GM12872 (cell line): ENCODE results near the gene CLIC3.

ENCODE experiments used
- CTCF ChIP-seq: IDR thresholded peaks from 3 replicates; pipeline ENCODE4 v1.5.1; 2011; ENCODE audit warnings: low read depth, mild to moderate bottlenecking, low read length, moderate library complexity; ENCODE audit not compliant: insufficient read depth

The CLIC3 gene

GRCh38 chr9:136952876-136953770, 43.2 kb downstream of the CLIC3 start:
- TF ChIP-seq CTCF, result no peak

DNA sequence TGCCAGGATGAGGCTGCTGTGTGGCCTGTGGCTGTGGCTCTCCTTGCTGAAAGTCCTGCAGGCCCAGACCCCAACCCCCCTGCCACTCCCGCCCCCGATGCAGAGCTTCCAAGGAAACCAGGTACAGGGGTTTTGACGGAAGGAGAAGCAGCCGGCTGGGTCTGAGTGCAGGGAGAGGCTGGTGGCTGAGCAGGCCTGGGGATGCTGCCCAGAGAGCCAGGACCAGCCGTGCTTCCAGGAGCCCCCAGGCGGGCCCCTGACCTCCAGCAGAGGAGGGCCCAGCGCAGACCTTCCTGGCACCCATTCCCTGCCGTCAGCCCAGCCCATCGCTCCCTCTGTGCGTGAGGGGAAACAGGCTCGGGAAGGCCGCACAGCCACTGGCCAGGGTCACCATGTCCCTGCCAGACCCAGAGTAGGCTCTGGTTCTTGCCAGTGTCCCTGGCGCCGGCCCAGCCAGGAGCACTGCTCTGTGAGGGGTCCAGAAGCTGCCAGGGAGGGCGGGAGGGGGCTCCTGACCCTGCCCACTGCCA, 44.0 kb downstream of the CLIC3 start:
- TF ChIP-seq CTCF, result no peak

DNA sequence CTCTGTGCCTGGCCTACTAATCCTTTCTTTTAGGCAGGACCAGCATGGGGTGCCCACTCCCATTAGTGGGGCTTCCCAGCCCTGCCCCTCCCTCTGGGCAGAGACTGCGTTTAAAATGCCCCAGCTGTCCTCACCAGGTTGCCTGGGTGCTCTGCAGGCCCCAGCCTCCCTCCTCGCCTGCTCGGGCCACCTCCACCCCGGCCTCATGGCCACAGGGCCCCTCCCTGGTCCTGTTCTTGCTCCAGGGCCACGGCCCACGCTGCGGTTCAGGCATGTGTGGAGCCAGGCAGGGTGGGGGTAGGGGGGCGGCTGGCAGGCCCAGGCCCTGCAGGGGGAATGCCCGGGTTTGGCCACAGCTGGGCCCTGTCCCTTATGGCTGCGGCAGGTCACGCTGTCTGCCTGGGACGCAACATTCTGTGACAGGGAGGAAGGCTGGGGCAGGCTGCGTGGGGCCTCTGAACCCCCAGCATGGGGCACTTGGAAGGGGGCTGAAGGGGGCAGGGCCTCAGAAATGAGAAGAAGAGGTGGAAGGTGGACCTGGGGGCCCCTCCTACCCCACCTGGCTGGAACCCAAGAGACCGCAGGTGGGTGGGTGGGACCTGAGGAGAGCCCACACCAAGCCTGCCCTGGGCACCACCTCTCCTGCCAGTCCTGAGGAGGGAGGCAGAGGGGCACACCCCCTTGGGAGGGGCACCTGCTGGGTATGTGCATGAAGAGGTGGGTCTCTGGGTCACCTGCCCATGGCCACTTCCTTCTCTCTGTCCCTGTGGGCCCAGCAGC, 44.6 kb downstream of the CLIC3 start, which contains the start of gene LCN12:
Gene LCN12, plus strand, starts transcription at position 733 of the 780 bp plus-strand sequence. CDS start 55 bp downstream, outside the sequence.
- no peak for TF ChIP-seq CTCF

GRCh38 chr9:136950656-136951276, 45.6 kb downstream of the CLIC3 start:
- TF ChIP-seq CTCF, result no peak

DNA sequence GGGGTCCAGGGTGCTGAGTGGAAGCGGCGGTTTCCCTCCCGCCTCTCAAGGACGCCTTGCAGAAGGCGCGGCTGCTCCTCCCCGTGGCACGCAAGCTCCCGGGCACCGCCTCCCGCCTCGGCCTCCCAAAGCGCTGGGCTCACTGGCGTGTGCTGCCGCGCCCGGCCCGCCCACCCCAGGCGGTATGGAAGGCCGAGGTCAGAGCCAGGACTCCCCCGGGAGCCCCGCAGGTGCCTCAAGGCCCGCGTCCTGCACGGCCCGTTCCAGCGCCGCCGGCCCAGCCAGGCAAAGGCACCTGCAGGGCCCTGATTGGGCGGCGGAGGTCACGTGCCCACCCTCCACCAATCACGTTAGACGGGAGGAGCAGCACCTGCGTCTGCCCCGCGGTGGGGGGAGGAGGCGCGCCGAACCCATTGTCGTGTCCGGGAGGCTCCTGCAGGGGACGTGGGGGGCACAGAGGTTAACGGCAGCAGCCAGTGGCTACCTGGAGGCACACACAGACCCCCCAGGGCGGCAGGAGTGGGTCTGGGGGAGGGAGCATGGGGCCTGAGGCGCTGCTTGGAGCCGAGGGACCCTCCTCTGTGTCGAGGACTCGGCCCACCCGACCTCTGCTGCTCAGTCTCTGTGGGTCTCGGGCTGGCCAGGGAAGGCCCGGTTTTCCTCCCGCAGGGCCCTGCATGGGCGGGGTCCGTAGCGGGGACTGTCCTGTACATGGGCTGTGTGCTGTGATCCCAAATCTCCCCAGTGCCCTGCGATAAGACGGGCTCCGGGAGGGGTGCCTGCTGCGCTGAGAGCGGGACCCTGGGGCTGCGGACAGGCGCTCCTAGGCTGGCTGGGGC, 46.3 kb downstream of the CLIC3 start:
- peak; percentile 49 for TF ChIP-seq CTCF

DNA sequence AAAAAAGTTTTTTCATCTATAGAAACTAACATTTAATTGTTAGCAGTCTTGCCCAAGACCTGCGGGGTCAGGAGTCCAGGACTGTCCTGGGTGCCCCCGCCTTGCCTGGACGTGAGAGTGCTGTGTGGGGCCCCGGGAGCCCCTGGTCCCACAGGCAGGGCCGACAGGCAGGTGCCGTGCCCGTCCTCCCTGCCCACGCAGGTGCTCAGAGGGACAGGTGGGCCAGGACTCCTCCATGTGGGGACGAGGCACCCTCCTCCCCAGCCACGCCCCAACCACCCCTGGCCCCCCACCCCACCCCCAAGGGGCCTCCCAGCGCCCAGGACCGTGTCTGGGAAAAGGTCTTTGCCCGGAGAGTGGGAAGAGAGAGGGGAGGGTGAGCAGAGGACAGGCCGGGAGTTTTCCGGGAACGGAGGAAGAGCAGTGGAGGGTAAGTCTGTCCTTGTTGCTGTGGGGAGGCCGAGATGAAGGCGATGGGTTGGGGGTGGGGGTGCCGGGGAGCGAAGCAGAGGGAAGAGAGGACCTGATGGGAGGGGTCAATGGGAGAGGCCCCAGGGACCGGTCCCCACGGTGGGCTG, 47.0 kb downstream of the CLIC3 start:
- no peak for TF ChIP-seq CTCF
